GM12872 (cell line): Measurements from ENCODE around the gene OR51E2.

ENCODE experiments used
- CTCF ChIP-seq: IDR thresholded peaks from 3 replicates; pipeline ENCODE4 v1.5.1; 2011; ENCODE audit warnings: low read depth, mild to moderate bottlenecking, low read length, moderate library complexity; ENCODE audit not compliant: insufficient read depth

OR51E2 gene

GRCh38 chr11:4697585-4697984 lies at the start of gene OR51E2:
TSS of gene OR51E2 (minus strand) at chr11:4697853. CDS start at chr11:4682711, 15,142 bp downstream.
- no peak for TF ChIP-seq CTCF

GRCh38 chr11:4740735-4741134 lies 43.1 kb upstream of the OR51E2 start:
- TF ChIP-seq CTCF = no peak

- TF ChIP-seq CTCF = no peak
These were observed 29.5 kb upstream of the OR51E2 start for GRCh38 chr11:4727171-4727570.

GRCh38 chr11:4714300-4714699 lies 16.6 kb upstream of the OR51E2 start:
- no peak for TF ChIP-seq CTCF

GRCh38 chr11:4713241-4713640 lies 15.6 kb upstream of the OR51E2 start:
- no peak for TF ChIP-seq CTCF

GRCh38 chr11:4704790-4705334 lies 7.2 kb upstream of the OR51E2 start:
- no peak for TF ChIP-seq CTCF

- TF ChIP-seq CTCF = no peak
These were observed 6.6 kb upstream of the OR51E2 start, which contains the start of gene MMP26 for GRCh38 chr11:4704054-4704789. TSS of gene MMP26 (plus strand) at chr11:4704784.
